Dedifferentiated amniotic fluid mesenchymal stem cell (primary cell): ENCODE results near the gene GRK5.

Source experiments
- DNase-seq: peaks from one replicate; pipeline ENCODE4 v3.0.0-alpha.2; 2016; ENCODE audit errors: extremely low spot score

The GRK5 gene

DNA sequence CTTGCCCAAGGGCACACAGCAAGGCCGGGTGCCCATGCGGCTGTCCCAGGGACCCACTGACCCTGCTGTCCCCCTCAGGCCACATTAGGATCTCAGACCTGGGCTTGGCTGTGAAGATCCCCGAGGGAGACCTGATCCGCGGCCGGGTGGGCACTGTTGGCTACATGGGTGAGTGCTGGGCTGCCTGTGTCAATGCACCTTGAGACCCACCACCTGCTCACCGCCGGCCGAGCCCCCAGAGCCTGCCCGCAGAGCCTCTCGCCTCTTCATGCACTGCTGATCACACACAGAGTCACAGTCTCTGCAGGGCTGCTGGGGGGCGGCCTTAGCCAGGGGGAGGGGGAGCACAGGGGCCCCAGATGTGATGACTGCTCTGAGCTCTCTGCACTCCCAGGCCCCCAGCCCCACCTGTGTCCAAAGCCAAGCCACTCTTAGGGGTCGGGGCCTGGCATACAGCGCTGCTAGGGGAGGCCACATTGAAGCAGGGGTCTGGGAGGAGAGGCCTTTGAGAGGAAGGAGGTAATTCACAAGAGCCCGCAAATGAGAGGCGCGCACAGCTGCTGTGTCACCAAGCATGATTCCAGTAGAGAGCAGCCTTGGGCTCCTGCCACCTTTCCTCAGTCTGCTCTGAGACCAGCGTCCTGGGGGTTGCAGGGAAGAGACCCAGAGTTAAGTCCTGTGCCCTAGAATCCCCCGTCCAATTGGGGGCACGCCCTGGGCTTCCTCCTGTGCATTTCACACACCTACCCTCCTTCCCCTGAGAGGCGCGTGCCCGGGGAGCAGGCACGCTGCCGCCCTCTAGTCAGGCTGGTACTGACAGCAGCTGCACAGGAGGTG, 234.8 kb downstream of the GRK5 start:
- DNase-seq: no peak

DNA sequence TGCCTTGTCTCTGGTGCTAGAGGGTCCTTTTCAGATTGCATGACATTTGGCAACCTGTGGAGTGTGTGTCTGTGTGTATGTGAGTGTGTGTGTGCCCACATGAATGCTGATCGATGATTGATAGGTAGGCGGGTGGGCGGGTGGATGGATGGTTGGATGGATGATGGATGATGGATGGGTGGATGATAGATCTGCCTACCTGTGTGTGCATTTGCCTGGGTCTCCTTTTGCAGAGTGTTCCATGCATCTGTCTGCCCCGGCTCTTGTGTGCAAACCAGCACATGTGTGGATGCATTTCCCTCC, 235.3 kb downstream of the GRK5 start:
- no peak for DNase-seq

DNA sequence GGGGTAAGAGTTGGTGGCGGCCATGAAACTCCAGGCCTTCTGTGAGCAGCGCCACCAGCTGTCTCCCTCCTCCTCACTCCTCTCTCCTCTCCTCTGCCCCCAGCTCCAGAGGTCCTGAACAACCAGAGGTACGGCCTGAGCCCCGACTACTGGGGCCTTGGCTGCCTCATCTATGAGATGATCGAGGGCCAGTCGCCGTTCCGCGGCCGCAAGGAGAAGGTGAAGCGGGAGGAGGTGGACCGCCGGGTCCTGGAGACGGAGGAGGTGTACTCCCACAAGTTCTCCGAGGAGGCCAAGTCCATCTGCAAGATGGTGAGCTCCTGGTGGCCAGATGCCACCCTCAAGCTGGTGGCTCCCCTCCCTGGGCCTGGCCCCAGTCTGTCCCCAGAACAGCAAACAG, 236.1 kb downstream of the GRK5 start:
- no peak for DNase-seq

DNA sequence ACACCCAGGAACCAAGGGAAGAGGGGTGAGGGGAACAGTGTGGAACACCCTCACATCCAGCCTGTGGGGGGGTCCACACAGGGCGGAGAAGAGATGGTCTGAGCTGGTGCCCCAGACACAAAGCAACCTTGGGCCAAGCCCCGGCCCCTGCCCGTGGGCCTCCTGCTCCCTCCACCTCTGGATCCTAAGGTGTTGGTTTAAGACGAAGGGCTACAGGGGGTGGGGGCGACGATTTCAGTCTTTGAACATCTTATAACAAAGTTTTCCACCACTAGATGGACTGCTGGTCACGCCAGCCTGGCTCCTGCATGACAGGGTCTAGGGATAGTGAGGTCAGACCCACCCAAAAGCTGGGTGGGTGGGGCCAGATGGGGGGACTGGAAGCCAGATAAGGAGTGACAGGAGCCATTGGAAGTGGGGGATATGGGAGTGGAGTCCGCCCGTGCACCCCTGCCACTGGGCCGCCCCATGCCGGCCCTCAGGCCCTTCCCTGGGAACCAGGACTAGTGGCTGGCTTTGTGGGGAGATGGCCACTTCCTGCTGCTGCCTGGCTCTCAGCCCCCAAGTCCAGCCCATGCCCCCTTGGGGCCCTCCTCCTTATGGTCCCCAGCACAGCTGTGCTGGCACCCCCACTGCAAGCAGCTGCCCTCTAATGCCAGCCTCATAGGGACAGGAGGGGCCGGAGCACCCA, 236.7 kb downstream of the GRK5 start:
- DNase-seq: no peak

DNA sequence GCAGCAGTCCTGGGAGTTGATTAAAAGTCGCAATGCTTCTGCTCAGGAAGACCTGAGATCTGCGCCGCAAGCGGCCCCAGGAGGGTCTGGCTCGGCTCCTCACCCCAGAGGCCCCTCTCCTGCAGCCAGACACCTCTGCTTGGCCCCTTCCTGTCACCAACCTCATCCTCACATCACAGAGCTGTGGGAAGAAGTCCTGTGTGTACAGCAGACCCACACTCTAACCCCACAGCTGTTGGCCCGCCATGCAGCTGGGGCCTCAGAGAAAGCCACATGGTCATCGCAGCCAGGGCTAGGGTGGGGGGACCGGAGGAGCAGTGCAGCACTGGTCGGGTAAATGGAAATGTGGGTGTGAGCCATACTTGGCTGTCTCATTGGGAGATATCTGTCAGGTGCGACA, 237.5 kb downstream of the GRK5 start:
- no peak for DNase-seq

- peak; percentile 61 for DNase-seq
These were observed 238.1 kb downstream of the GRK5 start for GRCh38 chr10:119445311-119445934.

DNA sequence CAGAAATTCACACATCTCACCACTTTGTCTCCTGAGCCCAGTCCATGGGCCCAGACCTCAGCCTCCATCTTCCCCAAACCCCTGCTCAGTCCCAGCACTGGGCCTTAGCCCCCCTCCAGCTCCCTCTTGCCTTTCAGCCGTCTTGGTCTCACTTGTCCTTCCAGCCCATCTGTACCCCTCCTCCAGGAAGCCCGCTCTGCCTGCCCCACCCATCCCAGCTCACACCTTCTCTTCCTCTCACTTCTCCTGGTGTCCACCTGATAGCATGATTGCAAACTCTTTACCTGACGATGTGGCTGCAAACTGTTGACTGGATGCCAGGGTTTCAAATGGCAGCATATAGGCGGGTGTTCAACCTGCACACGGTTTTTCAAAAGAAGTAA, 238.6 kb downstream of the GRK5 start:
- DNase-seq: no peak

GRCh38 chr10:119446441-119447277, 239.3 kb downstream of the GRK5 start:
- no peak for DNase-seq

DNA sequence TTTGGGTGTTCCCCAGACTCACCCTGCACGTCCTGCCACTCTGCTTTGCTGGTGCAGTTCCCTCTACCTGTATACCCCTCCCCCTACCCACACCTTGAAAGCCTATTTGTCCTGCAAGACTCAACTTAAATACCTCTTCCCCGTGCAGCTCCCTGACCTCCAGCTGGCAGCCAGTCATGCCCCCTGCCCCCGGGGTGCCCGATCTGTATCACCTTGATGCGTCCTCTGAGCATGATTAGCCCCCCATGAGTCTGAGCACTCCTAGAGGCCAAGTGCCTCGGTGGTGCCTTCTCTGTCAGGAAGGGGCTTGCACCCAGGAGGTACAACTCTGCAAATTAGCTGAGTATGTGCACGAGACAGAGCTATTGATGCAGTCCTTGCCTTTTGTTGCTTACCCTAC, 240.1 kb downstream of the GRK5 start:
- DNase-seq: no peak

DNA sequence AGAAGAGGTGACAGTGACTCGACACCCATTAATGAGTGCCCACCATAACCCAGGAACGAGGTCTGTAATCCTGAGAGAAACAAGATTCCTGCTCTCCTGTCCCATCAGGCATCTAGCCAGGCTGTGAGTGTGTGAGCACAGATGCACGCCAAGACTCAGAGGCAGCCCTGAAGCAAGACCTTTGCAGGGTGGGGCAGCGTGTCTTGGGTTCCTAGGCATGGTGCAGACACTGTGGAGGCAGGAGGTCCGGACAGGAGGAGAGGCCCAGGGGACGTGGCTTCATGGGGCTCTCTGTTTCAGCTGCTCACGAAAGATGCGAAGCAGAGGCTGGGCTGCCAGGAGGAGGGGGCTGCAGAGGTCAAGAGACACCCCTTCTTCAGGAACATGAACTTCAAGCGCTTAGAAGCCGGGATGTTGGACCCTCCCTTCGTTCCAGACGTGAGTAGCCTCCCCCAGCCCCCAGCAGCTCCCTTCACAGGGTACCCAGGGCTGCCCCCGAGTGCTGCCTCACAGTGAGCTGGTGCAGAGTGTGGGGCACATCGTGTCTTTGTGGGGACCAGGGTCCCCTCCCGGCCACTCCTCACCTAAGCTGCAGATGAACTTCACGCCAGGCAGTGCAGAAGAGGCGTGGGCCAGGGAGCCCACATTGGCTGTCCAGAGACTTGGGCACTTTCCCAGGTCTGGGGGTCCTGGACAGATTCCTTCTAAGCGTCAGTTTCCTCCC, 240.6 kb downstream of the GRK5 start:
- DNase-seq: no peak

- no peak for DNase-seq
These were observed 241.5 kb downstream of the GRK5 start for GRCh38 chr10:119448628-119449584.

GRCh38 chr10:119449760-119450461, 242.5 kb downstream of the GRK5 start:
- DNase-seq: no peak

GRCh38 chr10:119450606-119451299, 243.4 kb downstream of the GRK5 start:
- no peak for DNase-seq

DNA sequence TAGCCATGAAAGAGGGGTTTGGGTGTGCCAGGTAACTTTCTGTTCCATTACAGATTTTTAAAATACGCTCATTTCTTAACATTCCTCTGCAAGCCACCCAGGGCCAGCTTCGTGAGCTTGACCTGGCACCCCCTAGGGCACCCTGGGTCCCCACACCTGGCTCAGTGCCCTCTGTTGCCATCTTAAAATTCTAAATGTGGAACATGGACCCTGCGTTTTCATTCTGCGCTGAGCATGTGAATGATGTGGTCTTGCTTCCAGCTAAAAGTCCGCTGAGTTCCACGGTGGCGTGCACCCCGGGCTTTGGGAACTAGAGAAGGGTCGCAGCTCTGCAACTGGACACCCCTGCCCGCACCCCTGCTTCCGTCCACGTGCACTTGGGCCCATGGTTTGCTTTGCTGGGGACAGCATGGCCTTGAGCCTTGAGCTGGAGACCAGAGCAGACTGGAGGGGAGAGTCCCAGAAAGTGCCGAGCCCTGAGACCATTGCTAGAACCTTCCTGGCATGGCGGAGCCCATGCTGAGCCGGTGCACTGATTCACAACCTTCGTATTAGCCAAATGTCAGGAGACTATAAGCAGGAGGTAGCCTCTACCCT, 244.0 kb downstream of the GRK5 start:
- DNase-seq: no peak

DNA sequence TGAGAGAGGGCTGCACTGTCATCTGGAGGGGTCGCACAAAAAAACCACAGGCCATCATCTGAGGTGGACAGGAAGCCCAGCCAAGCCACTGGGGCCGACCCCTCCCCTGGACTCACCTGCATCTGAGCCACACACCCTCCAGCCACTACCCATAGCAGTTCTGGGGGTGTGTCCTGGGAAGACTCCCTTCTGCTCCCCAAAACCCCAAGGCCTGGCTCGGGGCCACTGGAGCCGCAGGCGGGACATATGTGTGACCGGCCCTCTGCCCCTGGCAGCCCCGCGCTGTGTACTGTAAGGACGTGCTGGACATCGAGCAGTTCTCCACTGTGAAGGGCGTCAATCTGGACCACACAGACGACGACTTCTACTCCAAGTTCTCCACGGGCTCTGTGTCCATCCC, 245.0 kb downstream of the GRK5 start:
- DNase-seq: no peak

GRCh38 chr10:119453313-119453712, 245.9 kb downstream of the GRK5 start:
- DNase-seq: no peak

- no peak for DNase-seq
These were observed 246.9 kb downstream of the GRK5 start for GRCh38 chr10:119454316-119454715.

DNA sequence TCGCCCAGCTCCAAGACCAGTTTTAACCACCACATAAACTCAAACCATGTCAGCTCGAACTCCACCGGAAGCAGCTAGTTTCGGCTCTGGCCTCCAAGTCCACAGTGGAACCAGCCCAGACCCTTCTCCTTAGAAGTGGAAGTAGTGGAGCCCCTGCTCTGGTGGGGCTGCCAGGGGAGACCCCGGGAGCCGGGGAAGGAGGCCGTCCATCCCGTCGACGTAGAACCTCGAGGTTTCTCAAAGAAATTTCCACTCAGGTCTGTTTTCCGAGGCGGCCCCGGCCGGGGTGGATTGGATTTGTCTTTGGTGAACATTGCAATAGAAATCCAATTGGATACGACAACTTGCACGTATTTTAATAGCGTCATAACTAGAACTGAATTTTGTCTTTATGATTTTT, 247.6 kb downstream of the GRK5 start:
- no peak for DNase-seq
